Panc1 (cell line): Measurements from ENCODE around the gene JPH3. TPM values are rescaled to one million over a fixed set of nuclear protein-coding genes. Genes with fewer than 3 reads are reported as not detected.
"Not testable (repeated sequence)": the region's sequence is repeated elsewhere in the genome, so short reads cannot be mapped to it uniquely, and the experiment has no call there.

Experiments
- ATAC-seq: fragments of 200-7000 bp; cut with Tn5 transposase; 2 replicates; pipeline ENCODE4 v1.9.1; 2020; ENCODE audit warnings: mild to moderate bottlenecking, moderate library complexity
- BruUV-seq: library from RNA; stranded (reverse); fragments of 400-500 nt; replicated peaks from 2 replicates; lab custom pipeline; 2021; lab: Mats Ljungman, UMichigan
- CTCF ChIA-PET: fragments of 300-600 bp; sonication (Branson Sonifier 250); formaldehyde crosslinking; loops from one replicate; lab custom pipeline; 2022; ENCODE audit warnings: antibody characterized with exemption; lab: Charles Lee
- POLR2A ChIA-PET: fragments of 300-600 bp; sonication (Branson Sonifier 250); formaldehyde crosslinking; loops from one replicate; lab custom pipeline; 2022; ENCODE audit warnings: antibody characterized with exemption; lab: Charles Lee
- DNase-seq: peaks from one replicate; pipeline ENCODE4 v3.0.0-alpha.2; 2010; ENCODE audit warnings: low read depth, low spot score
- H3K27ac ChIP-seq: 2 replicates; pipeline ENCODE4 v1.5.1; 2011; ENCODE audit warnings: mild to moderate bottlenecking, low read length, inconsistent platforms
- H3K27me3 ChIP-seq: fragments of 200-500 bp; sonication (Bioruptor generic); 2 replicates; pipeline ENCODE4 v1.6.0; 2014; ENCODE audit warnings: low read length, inconsistent platforms; ENCODE audit not compliant: control insufficient read depth, insufficient read depth
- H3K36me3 ChIP-seq: fragments of 200-500 bp; sonication (Bioruptor generic); 2 replicates; pipeline ENCODE4 v1.5.1; 2014; ENCODE audit warnings: inconsistent platforms, mild to moderate bottlenecking, low read length, moderate library complexity; ENCODE audit not compliant: control insufficient read depth, insufficient read depth
- H3K4me1 ChIP-seq: 2 replicates; pipeline ENCODE4 v1.5.1; 2011; ENCODE audit warnings: inconsistent platforms, mild to moderate bottlenecking, low read length, moderate library complexity; ENCODE audit not compliant: control insufficient read depth, insufficient read depth
- H3K4me3 ChIP-seq, 2 experiments: 2 replicates each; pipeline ENCODE4 v1.5.1; 2011 to 2012; ENCODE audit warnings: low read depth in 2 of 2, low read length in 2 of 2, mild to moderate bottlenecking in 2 of 2, inconsistent platforms in 1 of 2, moderate library complexity in 1 of 2
- H3K9me3 ChIP-seq: fragments of 200-500 bp; sonication (Bioruptor generic); 2 replicates; pipeline ENCODE4 v1.5.1; 2014; ENCODE audit warnings: low read depth, mild to moderate bottlenecking, inconsistent platforms, low read length, moderate library complexity; ENCODE audit not compliant: control insufficient read depth, insufficient read depth
- POLR2AphosphoS5 ChIP-seq: IDR thresholded peaks from 2 replicates; pipeline ENCODE4 v1.6.1; 2012; ENCODE audit warnings: mild to moderate bottlenecking, low read depth, low read length, moderate library complexity
- SIN3A ChIP-seq: IDR thresholded peaks from 2 replicates; pipeline ENCODE4 v1.6.1; 2012; ENCODE audit warnings: low read depth, mild to moderate bottlenecking, low read length, moderate library complexity, borderline replicate concordance; ENCODE audit not compliant: insufficient read depth
- TCF7L2 ChIP-seq: IDR thresholded peaks from 2 replicates; pipeline ENCODE4 v1.6.1; 2011; ENCODE audit warnings: mild to moderate bottlenecking, low read depth, low read length, inconsistent platforms
- in situ Hi-C: cut with HindIII; loops from 2 replicates; pipeline ENCODE4 v1.10.0; 2016; ENCODE audit warnings: low sequenced_read_pairs, low pct_unique_long_range_greater_than_20kb
- intact Hi-C: fragments of 100-400 bp; cut with micrococcal nuclease; formaldehyde crosslinking; loops from one replicate; pipeline ENCODE4 v1.10.0; 2022; ENCODE audit not compliant: unreplicated experiment
- total RNA-seq: library from RNA; stranded (reverse); gene quantifications from one replicate; pipeline ENCODE4 v1.2.1, GENCODE V29; 2021; ENCODE audit not compliant: unreplicated experiment
- TF ChIP-seq, protein P1 (sequence below), 2 experiments: IDR thresholded peaks; 2 replicates each; pipeline ENCODE4 v1.6.1; 2011 to 2012; ENCODE audit warnings: low read depth in 2 of 2, control low read depth in 1 of 2, low read length in 1 of 2, mild to moderate bottlenecking in 1 of 2, moderate library complexity in 1 of 2; ENCODE audit not compliant: insufficient read depth in 1 of 2
- TF ChIP-seq, protein P2 (sequence below): fragments of 450-650 bp; IDR thresholded peaks from 2 replicates; pipeline ENCODE4 v1.5.1; 2017; ENCODE audit warnings: mild to moderate bottlenecking

Gene JPH3
- total RNA-seq, 1 experiment from 2014 or later: 1.2 TPM

DNA sequence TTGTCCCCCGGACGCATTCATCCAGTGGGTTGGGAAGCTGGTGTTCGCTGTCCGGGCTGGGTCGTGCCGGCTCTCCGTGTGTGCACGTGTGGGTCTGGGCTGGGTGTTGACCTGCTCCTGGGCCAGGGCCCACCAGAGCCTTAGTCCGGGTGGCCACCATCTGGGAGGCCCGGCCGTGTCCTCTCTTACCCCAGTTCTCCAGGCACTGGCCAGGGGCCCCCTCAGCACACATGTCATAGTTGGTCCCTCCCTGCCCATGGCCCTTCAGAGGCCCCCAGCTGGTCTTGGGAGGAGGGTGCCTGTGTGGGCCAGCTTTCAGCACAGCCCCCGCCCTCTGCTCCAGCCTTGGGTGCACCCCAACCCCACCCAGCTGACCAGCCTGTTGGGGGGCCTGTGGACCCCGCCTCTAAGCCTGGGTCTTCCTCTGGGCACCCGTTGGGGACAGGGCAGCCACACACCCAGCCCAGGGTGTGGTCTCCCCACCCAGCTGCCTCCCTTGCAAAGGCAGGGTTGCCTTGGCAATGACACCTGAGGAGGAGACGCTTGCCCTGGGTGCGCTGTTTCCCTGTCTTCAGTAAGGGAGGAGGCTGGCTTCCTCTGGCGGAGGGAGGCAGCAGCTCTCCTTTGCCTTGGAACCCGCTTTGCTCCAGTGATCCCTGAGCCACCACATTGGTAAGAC lies 77.4 kb downstream of the JPH3 start:
- intact Hi-C loops (no loop called here), in situ Hi-C loops (no loop called here)
- no peak for TF ChIP-seq SIN3A
- TF ChIP-seq POLR2AphosphoS5: no peak
- no peak for TF ChIP-seq TCF7L2
- TF ChIP-seq, protein P1, sequence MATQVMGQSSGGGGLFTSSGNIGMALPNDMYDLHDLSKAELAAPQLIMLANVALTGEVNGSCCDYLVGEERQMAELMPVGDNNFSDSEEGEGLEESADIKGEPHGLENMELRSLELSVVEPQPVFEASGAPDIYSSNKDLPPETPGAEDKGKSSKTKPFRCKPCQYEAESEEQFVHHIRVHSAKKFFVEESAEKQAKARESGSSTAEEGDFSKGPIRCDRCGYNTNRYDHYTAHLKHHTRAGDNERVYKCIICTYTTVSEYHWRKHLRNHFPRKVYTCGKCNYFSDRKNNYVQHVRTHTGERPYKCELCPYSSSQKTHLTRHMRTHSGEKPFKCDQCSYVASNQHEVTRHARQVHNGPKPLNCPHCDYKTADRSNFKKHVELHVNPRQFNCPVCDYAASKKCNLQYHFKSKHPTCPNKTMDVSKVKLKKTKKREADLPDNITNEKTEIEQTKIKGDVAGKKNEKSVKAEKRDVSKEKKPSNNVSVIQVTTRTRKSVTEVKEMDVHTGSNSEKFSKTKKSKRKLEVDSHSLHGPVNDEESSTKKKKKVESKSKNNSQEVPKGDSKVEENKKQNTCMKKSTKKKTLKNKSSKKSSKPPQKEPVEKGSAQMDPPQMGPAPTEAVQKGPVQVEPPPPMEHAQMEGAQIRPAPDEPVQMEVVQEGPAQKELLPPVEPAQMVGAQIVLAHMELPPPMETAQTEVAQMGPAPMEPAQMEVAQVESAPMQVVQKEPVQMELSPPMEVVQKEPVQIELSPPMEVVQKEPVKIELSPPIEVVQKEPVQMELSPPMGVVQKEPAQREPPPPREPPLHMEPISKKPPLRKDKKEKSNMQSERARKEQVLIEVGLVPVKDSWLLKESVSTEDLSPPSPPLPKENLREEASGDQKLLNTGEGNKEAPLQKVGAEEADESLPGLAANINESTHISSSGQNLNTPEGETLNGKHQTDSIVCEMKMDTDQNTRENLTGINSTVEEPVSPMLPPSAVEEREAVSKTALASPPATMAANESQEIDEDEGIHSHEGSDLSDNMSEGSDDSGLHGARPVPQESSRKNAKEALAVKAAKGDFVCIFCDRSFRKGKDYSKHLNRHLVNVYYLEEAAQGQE (IDR thresholded peaks at IDR 0.05; ENCODE audit: insufficient read depth in 1 of 2, low read depth in 2 of 2, low read length in 1 of 2): no peak
- TF ChIP-seq, protein P2, sequence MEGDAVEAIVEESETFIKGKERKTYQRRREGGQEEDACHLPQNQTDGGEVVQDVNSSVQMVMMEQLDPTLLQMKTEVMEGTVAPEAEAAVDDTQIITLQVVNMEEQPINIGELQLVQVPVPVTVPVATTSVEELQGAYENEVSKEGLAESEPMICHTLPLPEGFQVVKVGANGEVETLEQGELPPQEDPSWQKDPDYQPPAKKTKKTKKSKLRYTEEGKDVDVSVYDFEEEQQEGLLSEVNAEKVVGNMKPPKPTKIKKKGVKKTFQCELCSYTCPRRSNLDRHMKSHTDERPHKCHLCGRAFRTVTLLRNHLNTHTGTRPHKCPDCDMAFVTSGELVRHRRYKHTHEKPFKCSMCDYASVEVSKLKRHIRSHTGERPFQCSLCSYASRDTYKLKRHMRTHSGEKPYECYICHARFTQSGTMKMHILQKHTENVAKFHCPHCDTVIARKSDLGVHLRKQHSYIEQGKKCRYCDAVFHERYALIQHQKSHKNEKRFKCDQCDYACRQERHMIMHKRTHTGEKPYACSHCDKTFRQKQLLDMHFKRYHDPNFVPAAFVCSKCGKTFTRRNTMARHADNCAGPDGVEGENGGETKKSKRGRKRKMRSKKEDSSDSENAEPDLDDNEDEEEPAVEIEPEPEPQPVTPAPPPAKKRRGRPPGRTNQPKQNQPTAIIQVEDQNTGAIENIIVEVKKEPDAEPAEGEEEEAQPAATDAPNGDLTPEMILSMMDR: no peak
- H3K36me3 ChIP-seq: no peaks in the 10 kb centered on the region
- no peaks in the 10 kb centered on the region for H3K4me1 ChIP-seq
- H3K4me3 ChIP-seq: no peak overlapping the region
- ChIA-PET POLR2A (no interaction called here), CTCF (no interaction called here)
- no peak overlapping the region for H3K27ac ChIP-seq
- no TSS peak for BruUV-seq
- no peaks in the 10 kb centered on the region for H3K9me3 ChIP-seq
- DNase-seq (no peak), ATAC-seq (no peak)
- H3K27me3 ChIP-seq: no peaks in the 10 kb centered on the region

DNA sequence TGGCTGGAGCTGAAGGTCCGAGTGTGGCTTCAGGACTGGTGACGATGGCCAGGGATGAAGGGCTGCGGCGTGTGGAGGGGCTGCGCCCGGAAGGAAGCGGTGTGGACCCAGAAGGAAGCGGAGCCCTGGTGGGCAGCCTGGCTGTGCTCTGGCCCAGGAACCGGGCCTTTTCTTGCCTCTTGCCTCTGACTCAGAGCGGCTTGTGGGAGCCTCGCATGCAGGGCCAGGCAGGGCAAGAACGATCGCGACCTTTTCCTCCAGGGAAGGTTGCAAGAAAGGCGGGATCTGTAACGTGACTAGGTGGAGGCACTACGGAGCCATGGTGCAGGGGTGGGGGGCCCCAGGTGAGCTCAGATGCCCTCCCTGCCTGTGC lies 78.0 kb downstream of the JPH3 start:
- Histone ChIP-seq H3K4me1 (no peaks in the 10 kb centered on the region), H3K27me3 (no peaks in the 10 kb centered on the region), H3K4me3 (no peak overlapping the region), H3K9me3 (no peaks in the 10 kb centered on the region), H3K27ac (no peak overlapping the region), H3K36me3 (no peaks in the 10 kb centered on the region)
- intact Hi-C loops (no loop called here), in situ Hi-C loops (no loop called here)
- DNase-seq (no peak), ATAC-seq (no peak)
- BruUV-seq: no TSS peak
- no peak for TF ChIP-seq TCF7L2
- TF ChIP-seq, protein P1 (IDR thresholded peaks at IDR 0.05; ENCODE audit: insufficient read depth in 1 of 2, low read depth in 2 of 2, low read length in 1 of 2): no peak
- no peak for TF ChIP-seq POLR2AphosphoS5
- TF ChIP-seq SIN3A: no peak
- TF ChIP-seq, protein P2: no peak
- ChIA-PET CTCF (no interaction called here), POLR2A (no interaction called here)

DNA sequence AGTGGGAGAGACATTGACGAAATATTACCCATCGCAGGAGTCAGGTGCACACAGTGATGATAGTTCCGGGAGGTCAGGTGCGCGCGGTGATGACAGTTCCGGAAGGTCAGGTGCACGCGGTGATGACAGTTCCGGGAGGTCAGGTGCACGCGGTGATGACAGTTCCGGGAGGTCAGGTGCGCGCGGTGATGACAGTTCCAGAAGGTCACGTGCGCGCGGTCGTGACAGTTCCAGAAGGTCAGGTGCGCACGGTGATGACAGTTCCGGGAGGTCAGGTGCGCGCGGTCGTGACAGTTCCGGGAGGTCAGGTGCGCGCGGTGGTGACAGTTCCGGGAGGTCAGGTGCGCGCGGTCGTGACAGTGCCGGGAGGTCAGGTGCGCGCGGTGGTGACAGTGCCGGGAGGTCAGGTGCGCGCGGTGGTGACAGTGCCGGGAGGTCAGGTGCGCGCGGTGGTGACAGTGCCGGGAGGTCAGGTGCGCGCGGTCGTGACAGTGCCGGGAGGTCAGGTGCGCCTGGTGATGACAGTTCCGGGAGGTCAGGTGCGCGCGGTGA lies 78.8 kb downstream of the JPH3 start:
- H3K36me3 ChIP-seq, POLR2A ChIA-PET, CTCF ChIA-PET, H3K27me3 ChIP-seq, intact Hi-C loops, ATAC-seq, H3K9me3 ChIP-seq, BruUV-seq, H3K4me3 ChIP-seq, H3K27ac ChIP-seq, in situ Hi-C loops, H3K4me1 ChIP-seq, DNase-seq: not testable (repeated sequence)
